Measurements from ENCODE around the gene PDE8B. TPM values are rescaled to one million over a fixed set of nuclear protein-coding genes. Genes with fewer than 3 reads are reported as not detected.

Gene PDE8B
- 1.7 and 1.8 TPM in 2 replicates for total RNA-seq (2021)
- percentile 31 among the genes with signal in this experiment for Bru-seq, nascent RNA
- percentile 44 among the genes with signal in this experiment for BruChase-seq, experiment 1, labeled RNA remaining after a 2-hour chase
- percentile 50 among the genes with signal in this experiment for BruChase-seq, experiment 2, labeled RNA remaining after a 6-hour chase
- long read RNA-seq, partial matches to known transcripts = 1 of 8 reads
- long read RNA-seq, other reads (novel, unspliced or antisense) = 7 of 8 reads

GRCh38 chr5:77210091-77210963, at the start of gene PDE8B:
Gene PDE8B, plus strand, starts transcription at chr5:77210680. Its CDS starts 246 bp downstream, at chr5:77210926.
- Histone ChIP-seq H3K9me2 (ENCODE audit: insufficient read depth) (no peaks in the 10 kb centered on the region), H3K4me3 (peak within 1 kb of the TSS; percentile 23; the same call in 1 of the 2 replicates), H4K20me1 (ENCODE audit: insufficient read depth) (no peaks in the 10 kb centered on the region), H3K79me2 (ENCODE audit: low read depth) (no peaks in the 10 kb centered on the region), H2AFZ (no peak within 1 kb of the TSS), H3K4me2 (peak within 1 kb of the TSS; percentile 65), H3K36me3 (ENCODE audit: low read depth) (no peaks in the 10 kb centered on the region), H3K4me1 (replicated peaks; ENCODE audit: insufficient read depth) (no peaks in the 10 kb centered on the region), H3F3A (ENCODE audit: insufficient read depth, low read depth) (no peaks in the 10 kb centered on the region), H3K9me3 (ENCODE audit: insufficient read depth, low read depth) (no peaks in the 10 kb centered on the region), H3K27ac (no peak within 1 kb of the TSS), H3K27me3 (ENCODE audit: insufficient read depth, low read depth) (peaks cover 45% of the 10 kb centered on the region)
- DNase-seq = no peak
- intact Hi-C loops (cut with micrococcal nuclease; ENCODE audit: unreplicated experiment) = no loop called here
- CTCF ChIA-PET = no interaction called here
- no peak for TF ChIP-seq CTCF (conservative IDR thresholded peaks at IDR 0.05)
- TF ChIP-seq EZH2 (IDR thresholded peaks at IDR 0.05; ENCODE audit: low read depth) = peak; percentile 87
- POLR2A ChIA-PET (ENCODE audit: unreplicated experiment) = no interaction called here
- no TSS peak for BruUV-seq (replicated peaks)

- no peaks in the 10 kb centered on the region for H3K79me2 ChIP-seq (ENCODE audit: low read depth)
- no peaks in the 10 kb centered on the region for H4K20me1 ChIP-seq (ENCODE audit: insufficient read depth)
- DNase-seq = no peak
- H3K27me3 ChIP-seq (ENCODE audit: insufficient read depth, low read depth) = no peaks in the 10 kb centered on the region
- POLR2A ChIA-PET (ENCODE audit: unreplicated experiment) = no interaction called here
- H3K4me3 ChIP-seq = no peak overlapping the region
- no peak overlapping the region for H2AFZ ChIP-seq
- no peaks in the 10 kb centered on the region for H3K9me2 ChIP-seq (ENCODE audit: insufficient read depth)
- no peaks in the 10 kb centered on the region for H3K36me3 ChIP-seq (ENCODE audit: low read depth)
- H3F3A ChIP-seq (ENCODE audit: insufficient read depth, low read depth) = no peaks in the 10 kb centered on the region
- intact Hi-C loops (cut with micrococcal nuclease; ENCODE audit: unreplicated experiment) = no loop called here
- no peak overlapping the region for H3K4me2 ChIP-seq
- CTCF ChIA-PET = no interaction called here
- H3K9me3 ChIP-seq (ENCODE audit: insufficient read depth, low read depth) = no peaks in the 10 kb centered on the region
- no peak overlapping the region for H3K27ac ChIP-seq
- BruUV-seq (replicated peaks) = no TSS peak
- peaks cover 13% of the 10 kb centered on the region for H3K4me1 ChIP-seq (replicated peaks; ENCODE audit: insufficient read depth)
- TF ChIP-seq EZH2 (IDR thresholded peaks at IDR 0.05; ENCODE audit: low read depth) (no peak), CTCF (conservative IDR thresholded peaks at IDR 0.05) (no peak)
These were observed 47.0 kb upstream of the PDE8B start for GRCh38 chr5:77163453-77163852.

GRCh38 chr5:77167063-77167462, 43.4 kb upstream of the PDE8B start:
- TF ChIP-seq EZH2 (IDR thresholded peaks at IDR 0.05; ENCODE audit: low read depth) (no peak), CTCF (conservative IDR thresholded peaks at IDR 0.05) (no peak)
- Histone ChIP-seq H3K79me2 (ENCODE audit: low read depth) (no peaks in the 10 kb centered on the region), H2AFZ (no peak overlapping the region), H4K20me1 (ENCODE audit: insufficient read depth) (no peaks in the 10 kb centered on the region), H3K4me3 (no peak overlapping the region), H3K9me2 (ENCODE audit: insufficient read depth) (no peaks in the 10 kb centered on the region), H3K27me3 (ENCODE audit: insufficient read depth, low read depth) (no peaks in the 10 kb centered on the region), H3K36me3 (ENCODE audit: low read depth) (no peaks in the 10 kb centered on the region), H3K27ac (no peak overlapping the region), H3K4me2 (no peak overlapping the region), H3F3A (ENCODE audit: insufficient read depth, low read depth) (no peaks in the 10 kb centered on the region), H3K4me1 (replicated peaks; ENCODE audit: insufficient read depth) (peaks cover 22% of the 10 kb centered on the region), H3K9me3 (ENCODE audit: insufficient read depth, low read depth) (no peaks in the 10 kb centered on the region)
- POLR2A ChIA-PET (ENCODE audit: unreplicated experiment) = no interaction called here
- intact Hi-C loops (cut with micrococcal nuclease; ENCODE audit: unreplicated experiment) = loop anchor here (5.0 kb wide), 1 partner anchor 55 kb away; no protein-coding TSS in a partner anchor
- BruUV-seq (replicated peaks) = no TSS peak
- CTCF ChIA-PET = no interaction called here
- no peak for DNase-seq
